Fibroblast of mammary gland (primary cell): ENCODE data around the gene KCNT1.

ENCODE experiments used
- DNase-seq: peaks from one replicate; pipeline ENCODE4 v3.0.0-alpha.2; 2010; ENCODE audit warnings: low read depth
- H3K4me3 ChIP-seq: 2 replicates; pipeline ENCODE4 v1.5.1; 2011; ENCODE audit warnings: low read depth, mild to moderate bottlenecking, low read length, moderate library complexity; ENCODE audit not compliant: control insufficient read depth
- TF ChIP-seq, protein P1 (sequence below): conservative IDR thresholded peaks from 2 replicates; pipeline ENCODE4 v1.5.1; 2011; ENCODE audit warnings: low read depth, low read length, inconsistent platforms; ENCODE audit not compliant: control insufficient read depth, insufficient read depth

Gene KCNT1

DNA sequence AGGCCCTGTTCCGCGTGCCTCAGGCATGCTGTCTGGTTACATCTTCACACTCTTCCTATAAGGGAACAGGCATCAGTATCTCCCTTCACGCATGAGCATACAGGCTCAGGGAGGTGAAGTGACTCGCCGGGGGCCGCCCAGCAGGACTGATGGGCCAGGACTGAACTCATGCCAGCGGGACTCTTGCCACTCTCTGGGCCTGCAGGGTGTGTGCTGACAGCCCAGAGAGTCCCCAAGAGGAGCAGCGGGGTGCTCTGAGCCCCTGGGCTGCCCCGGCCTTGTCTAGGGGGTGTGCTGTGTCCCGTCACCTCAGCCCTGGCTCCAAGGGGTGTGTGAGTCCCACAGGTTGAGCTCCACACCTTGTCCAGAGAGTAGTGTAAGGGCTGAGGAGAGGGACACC is 9.9 kb downstream of the KCNT1 start:
- TF ChIP-seq, protein P1, sequence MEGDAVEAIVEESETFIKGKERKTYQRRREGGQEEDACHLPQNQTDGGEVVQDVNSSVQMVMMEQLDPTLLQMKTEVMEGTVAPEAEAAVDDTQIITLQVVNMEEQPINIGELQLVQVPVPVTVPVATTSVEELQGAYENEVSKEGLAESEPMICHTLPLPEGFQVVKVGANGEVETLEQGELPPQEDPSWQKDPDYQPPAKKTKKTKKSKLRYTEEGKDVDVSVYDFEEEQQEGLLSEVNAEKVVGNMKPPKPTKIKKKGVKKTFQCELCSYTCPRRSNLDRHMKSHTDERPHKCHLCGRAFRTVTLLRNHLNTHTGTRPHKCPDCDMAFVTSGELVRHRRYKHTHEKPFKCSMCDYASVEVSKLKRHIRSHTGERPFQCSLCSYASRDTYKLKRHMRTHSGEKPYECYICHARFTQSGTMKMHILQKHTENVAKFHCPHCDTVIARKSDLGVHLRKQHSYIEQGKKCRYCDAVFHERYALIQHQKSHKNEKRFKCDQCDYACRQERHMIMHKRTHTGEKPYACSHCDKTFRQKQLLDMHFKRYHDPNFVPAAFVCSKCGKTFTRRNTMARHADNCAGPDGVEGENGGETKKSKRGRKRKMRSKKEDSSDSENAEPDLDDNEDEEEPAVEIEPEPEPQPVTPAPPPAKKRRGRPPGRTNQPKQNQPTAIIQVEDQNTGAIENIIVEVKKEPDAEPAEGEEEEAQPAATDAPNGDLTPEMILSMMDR = no peak
- H3K4me3 ChIP-seq = no peak overlapping the region
- no peak for DNase-seq

DNA sequence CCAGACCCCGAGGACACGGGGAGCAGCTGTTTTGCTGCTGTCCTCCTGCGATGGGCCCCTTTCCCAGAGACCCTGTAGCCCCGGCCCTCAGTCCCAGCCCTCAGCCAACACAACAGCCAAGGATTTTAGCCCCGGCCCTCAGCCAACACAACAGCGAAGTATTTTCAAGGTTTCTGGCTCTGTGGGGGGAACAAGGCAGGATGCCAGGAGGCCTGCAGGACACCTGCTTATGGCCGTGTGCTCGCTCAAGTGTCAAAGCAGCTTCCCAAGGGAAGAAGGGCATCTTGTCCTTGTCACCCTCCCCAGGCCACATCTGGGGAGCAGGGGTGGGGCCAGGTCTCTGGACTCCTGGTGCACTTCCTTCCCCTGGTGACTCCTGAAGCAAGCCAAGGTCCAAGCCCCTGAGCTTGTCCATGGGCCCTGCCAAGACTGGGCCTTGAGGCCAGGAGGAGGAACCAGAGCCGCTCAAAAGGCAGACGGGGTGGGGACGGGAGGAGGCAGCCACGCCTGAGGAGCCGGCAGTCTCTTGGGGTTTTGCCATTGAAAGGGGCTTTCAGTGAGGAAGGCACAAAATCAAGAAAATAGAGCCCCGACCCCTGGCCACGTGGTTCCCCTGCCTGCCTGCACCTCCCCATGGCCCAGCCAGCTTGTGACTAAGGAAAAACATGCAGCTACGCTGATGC is 10.8 kb downstream of the KCNT1 start:
- TF ChIP-seq, protein P1 = no peak
- no peak for DNase-seq
- no peak overlapping the region for H3K4me3 ChIP-seq

- TF ChIP-seq, protein P1 = no peak
- no peak overlapping the region for H3K4me3 ChIP-seq
- DNase-seq = no peak
Measured at GRCh38 chr9:135714242-135715055, 12.5 kb downstream of the KCNT1 start.

DNA sequence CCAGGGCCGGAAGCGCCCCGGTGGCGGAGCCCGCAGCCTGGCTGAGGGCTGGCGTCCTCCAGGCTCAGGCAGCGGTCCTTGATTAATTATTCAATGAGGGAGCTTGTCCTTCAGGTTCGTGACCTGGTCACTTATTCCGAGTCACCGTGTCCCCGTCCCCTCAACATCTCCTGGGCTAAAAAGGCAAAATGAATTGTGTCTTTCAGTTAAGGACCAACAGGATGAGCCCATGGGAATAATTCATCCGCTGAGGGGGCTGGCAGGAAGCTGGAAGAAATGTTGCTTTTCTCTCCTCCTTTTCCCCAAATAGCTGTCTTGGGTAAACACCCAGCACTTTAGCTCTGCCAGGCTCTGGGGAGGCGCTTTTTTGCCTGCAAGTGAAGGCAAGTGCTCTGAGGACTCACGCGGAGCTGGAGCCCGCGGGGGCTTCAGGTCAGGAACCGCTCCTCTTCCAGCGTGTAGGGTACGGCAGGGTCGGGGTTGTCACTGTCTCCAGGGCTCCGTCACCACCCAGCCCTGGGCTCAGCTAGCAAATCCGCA is 13.1 kb downstream of the KCNT1 start:
- no peak for DNase-seq
- TF ChIP-seq, protein P1 = no peak
- no peak overlapping the region for H3K4me3 ChIP-seq

- DNase-seq = no peak
- H3K4me3 ChIP-seq = no peak overlapping the region
- TF ChIP-seq, protein P1 = no peak
Measured at GRCh38 chr9:135716045-135716444, 14.1 kb downstream of the KCNT1 start.

DNA sequence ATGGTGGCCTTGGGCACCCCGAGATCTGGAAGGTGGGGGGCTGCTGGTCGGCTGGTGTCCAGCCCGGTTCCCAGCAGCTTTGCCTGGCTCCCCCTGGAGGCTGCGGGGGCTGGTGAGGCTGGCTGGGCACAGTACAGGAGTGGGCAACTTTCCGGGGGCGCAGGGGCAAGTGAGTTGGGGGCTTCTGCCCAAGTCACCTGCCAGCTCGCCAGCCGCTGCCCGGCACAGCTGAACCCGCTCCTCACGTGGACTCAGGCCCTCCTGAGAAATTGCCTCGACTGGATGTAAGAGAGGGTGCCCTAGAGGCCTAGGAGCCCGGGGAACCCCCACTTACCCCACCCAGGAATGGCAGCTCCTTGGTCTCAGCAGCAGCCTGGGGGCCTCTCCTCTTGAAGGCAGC is 15.4 kb downstream of the KCNT1 start:
- no peak overlapping the region for H3K4me3 ChIP-seq
- no peak for DNase-seq
- TF ChIP-seq, protein P1 = no peak
